VCaP (cell line): ENCODE data around the gene SNX27.
A peak's percentile ranks its signal among the peaks of the same experiment; 100 is the strongest.
"Not testable (repeated sequence)": the region's sequence is repeated elsewhere in the genome, so short reads cannot be mapped to it uniquely, and the experiment has no call there.

ENCODE experiments used
- H3K27ac ChIP-seq: fragments of 450-650 bp; 2 replicates; pipeline ENCODE4 v1.5.1; 2017
- CTCF ChIP-seq: fragments of 450-650 bp; conservative IDR thresholded peaks from 2 replicates; pipeline ENCODE4 v1.5.1; 2017; ENCODE audit warnings: mild to moderate bottlenecking, moderate library complexity

Gene SNX27

DNA sequence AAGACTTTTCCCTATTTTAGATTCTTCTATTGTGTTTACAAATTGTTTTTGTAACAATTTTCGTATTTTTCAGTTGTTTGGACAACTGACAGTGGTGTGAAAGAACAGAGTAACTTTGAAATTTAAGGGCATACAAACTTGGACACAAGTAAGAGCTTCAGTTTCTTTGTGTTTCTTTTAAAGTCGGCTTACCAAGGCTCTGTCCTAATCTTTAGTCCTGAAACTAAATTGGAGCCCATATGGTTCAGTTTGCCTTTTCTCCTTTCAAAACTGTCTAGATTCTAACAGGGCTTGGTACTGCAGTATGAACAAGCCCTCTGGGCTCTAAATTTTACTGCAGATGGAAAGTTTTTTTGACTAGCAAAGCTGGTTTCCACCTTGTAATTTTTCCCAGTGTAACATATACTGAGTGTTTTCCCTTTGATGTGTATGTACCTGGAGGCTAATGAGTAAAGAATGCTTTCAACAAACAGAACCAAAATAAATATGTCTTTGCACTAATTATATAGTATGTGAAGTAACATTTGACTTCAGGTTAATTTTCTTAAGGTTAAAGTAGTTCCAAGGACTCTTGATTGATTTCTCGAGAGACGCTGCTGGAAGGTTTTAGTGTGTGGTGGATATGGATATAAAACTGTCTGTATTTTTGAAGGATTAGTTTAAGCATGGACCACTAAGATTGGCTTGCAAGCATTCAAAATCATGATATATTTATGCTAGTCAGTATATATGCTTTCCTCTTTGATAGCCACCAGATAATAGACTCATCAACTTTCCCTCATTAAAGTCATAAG is 4.1 kb downstream of the SNX27 start:
- TF ChIP-seq CTCF: no peak
- no peak overlapping the region for H3K27ac ChIP-seq

DNA sequence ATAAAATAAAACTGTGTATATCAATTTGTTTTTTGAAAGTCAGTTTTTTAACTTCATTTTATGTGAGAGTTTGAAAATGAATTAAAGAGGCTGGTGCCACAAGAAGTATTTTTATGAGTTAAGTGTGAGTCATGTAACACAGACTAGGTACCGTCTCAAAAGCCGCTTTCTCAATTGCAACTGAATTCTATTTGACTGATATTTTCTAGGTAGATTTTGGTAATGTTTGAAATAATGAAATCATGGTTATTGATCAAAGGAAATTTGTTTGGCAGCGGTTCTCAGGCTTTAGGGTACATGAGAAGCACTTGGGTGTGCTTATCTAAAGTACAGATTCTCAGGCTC is 4.6 kb downstream of the SNX27 start:
- no peak for TF ChIP-seq CTCF
- no peak overlapping the region for H3K27ac ChIP-seq

- H3K27ac ChIP-seq: no peak overlapping the region
- no peak for TF ChIP-seq CTCF
Measured at GRCh38 chr1:151618003-151618402, 6.2 kb downstream of the SNX27 start.

- no peak for TF ChIP-seq CTCF
- H3K27ac ChIP-seq: no peak overlapping the region
Measured at GRCh38 chr1:151618470-151618869, 6.6 kb downstream of the SNX27 start.

DNA sequence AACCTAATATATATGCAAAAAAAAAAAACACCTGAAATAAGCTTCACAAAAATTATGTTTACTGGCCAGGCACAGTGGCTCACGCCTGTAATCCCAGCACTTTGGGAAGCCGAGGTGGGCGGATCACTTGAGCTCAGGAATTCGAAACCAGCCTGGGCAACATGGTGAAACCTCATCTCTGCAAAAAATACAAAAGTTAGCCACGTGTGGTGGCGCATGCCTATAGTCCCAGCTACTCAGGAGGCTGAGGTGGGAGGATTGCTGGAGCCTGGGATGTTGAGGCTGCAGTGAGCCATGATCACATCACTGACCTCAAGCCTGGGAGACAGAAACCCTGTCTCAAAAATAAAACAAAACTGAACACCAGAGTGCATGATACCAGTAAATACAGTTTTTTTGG is 7.1 kb downstream of the SNX27 start:
- not testable (repeated sequence) for H3K27ac ChIP-seq

DNA sequence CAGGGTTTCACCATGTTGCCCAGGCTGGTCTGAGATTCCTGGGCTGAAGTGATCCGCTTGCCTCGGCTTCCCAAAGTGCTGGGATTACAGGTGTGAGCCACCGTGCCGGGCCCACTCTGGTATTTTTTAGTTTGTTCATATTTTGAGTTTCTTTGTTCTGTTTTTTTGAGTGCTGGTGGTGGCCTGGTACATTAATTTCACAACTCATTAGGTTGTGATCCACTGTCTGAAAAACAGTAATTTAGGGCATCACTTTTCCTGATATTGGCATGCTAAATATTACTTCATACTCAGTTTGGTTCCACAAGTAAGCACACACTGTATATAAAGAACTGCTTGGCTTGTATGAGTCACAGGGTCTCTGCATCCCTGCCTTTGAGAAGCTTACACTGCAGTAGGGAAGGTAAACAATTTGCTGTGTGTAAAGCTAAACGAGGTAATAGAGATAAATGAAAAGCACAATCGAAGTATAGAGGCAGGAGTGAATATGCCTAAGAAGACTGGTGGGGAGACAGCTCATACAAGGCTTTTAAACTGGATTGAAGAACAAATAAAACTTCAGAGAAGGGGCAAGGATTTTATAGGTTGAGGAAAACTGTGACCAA is 7.7 kb downstream of the SNX27 start:
- TF ChIP-seq CTCF: no peak
- H3K27ac ChIP-seq: peak overlapping the region; percentile 35

GRCh38 chr1:151620286-151620685 is 8.4 kb downstream of the SNX27 start:
- H3K27ac ChIP-seq: peak overlapping the region; percentile 35
- TF ChIP-seq CTCF: no peak

- TF ChIP-seq CTCF: no peak
- peak overlapping the region; percentile 35 for H3K27ac ChIP-seq
Measured at GRCh38 chr1:151621351-151621750, 9.5 kb downstream of the SNX27 start.
